Liver (tissue), 9 donors: Measurements from ENCODE around the gene C1QL2. TPM values are rescaled to one million over a fixed set of nuclear protein-coding genes. Genes with fewer than 3 reads are reported as not detected.
A peak's percentile ranks its signal among the peaks of the same experiment; 100 is the strongest.

Source experiments
- DNase-seq: peaks from one replicate; pipeline ENCODE4 v3.0.0-alpha.2; 2017; ENCODE audit warnings: low spot score
- H3K27ac ChIP-seq, 2 donors: one replicate each; pipeline ENCODE4 v1.7.0; 2013; ENCODE audit warnings: inconsistent platforms in 2 of 2, low read length in 2 of 2, control low read depth in 1 of 2, low read depth in 1 of 2, mild to moderate bottlenecking in 1 of 2
- H3K27me3 ChIP-seq, 4 donors: one replicate each; pipeline versions ENCODE4 v1.6.1 to v1.7.0; 2013; ENCODE audit warnings: low read length in 3 of 4, inconsistent platforms in 1 of 4, mild to moderate bottlenecking in 1 of 4, moderate library complexity in 1 of 4; ENCODE audit not compliant: control insufficient read depth in 4 of 4, insufficient read depth in 4 of 4
- H3K36me3 ChIP-seq, 4 donors: one replicate each; pipeline versions ENCODE4 v1.6.1 to v1.7.0; 2013; ENCODE audit warnings: low read length in 3 of 4, mild to moderate bottlenecking in 3 of 4, low read depth in 1 of 4, moderate library complexity in 1 of 4; ENCODE audit not compliant: control insufficient read depth in 4 of 4, insufficient read depth in 3 of 4
- H3K4me1 ChIP-seq, 4 donors: one replicate each; pipeline versions ENCODE4 v1.6.1 to v1.7.0; 2013; ENCODE audit warnings: low read length in 3 of 4, mild to moderate bottlenecking in 3 of 4, moderate library complexity in 1 of 4; ENCODE audit not compliant: control insufficient read depth in 4 of 4, insufficient read depth in 4 of 4
- H3K4me3 ChIP-seq, 3 donors: one replicate each; pipeline versions ENCODE4 v1.6.1 to v1.7.0; 2013; ENCODE audit warnings: low read length in 3 of 3, control low read depth in 1 of 3, low read depth in 1 of 3, mild to moderate bottlenecking in 1 of 3
- H3K9ac ChIP-seq, 2 donors: one replicate each; pipeline ENCODE4 v1.7.0; 2013; ENCODE audit warnings: low read length in 2 of 2, mild to moderate bottlenecking in 2 of 2, moderate library complexity in 2 of 2, control low read depth in 1 of 2, low read depth in 1 of 2
- H3K9me3 ChIP-seq, 4 donors: one replicate each; pipeline versions ENCODE4 v1.6.1 to v1.7.0; 2013; ENCODE audit warnings: low read length in 3 of 4; ENCODE audit not compliant: control insufficient read depth in 4 of 4
- ATF3 ChIP-seq: IDR thresholded peaks from 2 replicates; pipeline ENCODE4 v1.6.1; 2016; ENCODE audit warnings: antibody characterized with exemption
- CTCF ChIP-seq: fragments of 150-350 bp; IDR thresholded peaks from 2 replicates; pipeline ENCODE4 v1.5.1; 2017; ENCODE audit warnings: improper control_type of control experiment, low read depth, low read length; ENCODE audit not compliant: missing input control
- EGR1 ChIP-seq, 2 donors: IDR thresholded peaks; 2 replicates each; pipeline ENCODE4 v1.6.1; 2016 to 2018; ENCODE audit warnings: antibody characterized with exemption in 2 of 2, low read depth in 2 of 2
- FOXA1 ChIP-seq: IDR thresholded peaks from 2 replicates; pipeline ENCODE4 v1.6.1; 2016; ENCODE audit warnings: antibody characterized with exemption
- FOXA2 ChIP-seq: IDR thresholded peaks from 2 replicates; pipeline ENCODE4 v1.6.1; 2016; ENCODE audit warnings: antibody characterized with exemption
- GABPA ChIP-seq, 2 donors: IDR thresholded peaks in 1 of 2; conservative IDR thresholded peaks in 1 of 2; 2 replicates each; pipeline ENCODE4 v1.6.1; 2016; ENCODE audit warnings: antibody characterized with exemption in 2 of 2, mild to moderate bottlenecking in 1 of 2, moderate library complexity in 1 of 2
- HNF4A ChIP-seq, 2 donors: conservative IDR thresholded peaks; 2 replicates each; pipeline ENCODE4 v1.6.1; 2016; ENCODE audit warnings: antibody characterized with exemption in 2 of 2, mild to moderate bottlenecking in 2 of 2
- HNF4G ChIP-seq: IDR thresholded peaks from 2 replicates; pipeline ENCODE4 v1.6.1; 2016; ENCODE audit warnings: antibody characterized with exemption
- JUND ChIP-seq, 2 donors: IDR thresholded peaks; 2 replicates each; pipeline ENCODE4 v1.6.1; 2016; ENCODE audit warnings: antibody characterized with exemption in 2 of 2
- MAX ChIP-seq: IDR thresholded peaks from 2 replicates; pipeline ENCODE4 v1.6.1; 2016; ENCODE audit warnings: antibody characterized with exemption
- NR2F2 ChIP-seq: IDR thresholded peaks from 2 replicates; pipeline ENCODE4 v1.6.1; 2016; ENCODE audit warnings: antibody characterized with exemption
- RAD21 ChIP-seq, 2 donors: IDR thresholded peaks; 2 replicates each; pipeline ENCODE4 v1.6.1; 2016; ENCODE audit warnings: antibody characterized with exemption in 2 of 2, mild to moderate bottlenecking in 2 of 2
- REST ChIP-seq: IDR thresholded peaks from 2 replicates; pipeline ENCODE4 v1.6.1; 2016; ENCODE audit warnings: antibody characterized with exemption, mild to moderate bottlenecking
- RXRA ChIP-seq, 2 donors: IDR thresholded peaks; 2 replicates each; pipeline ENCODE4 v1.6.1; 2017 to 2018; ENCODE audit warnings: antibody characterized with exemption in 2 of 2, mild to moderate bottlenecking in 1 of 2
- SP1 ChIP-seq: IDR thresholded peaks from 2 replicates; pipeline ENCODE4 v1.6.1; 2018; ENCODE audit warnings: antibody characterized with exemption, mild to moderate bottlenecking
- TAF1 ChIP-seq: conservative IDR thresholded peaks from 2 replicates; pipeline ENCODE4 v1.6.1; 2016; ENCODE audit warnings: antibody characterized with exemption, mild to moderate bottlenecking
- YY1 ChIP-seq: IDR thresholded peaks from 2 replicates; pipeline ENCODE4 v1.6.1; 2016; ENCODE audit warnings: antibody characterized with exemption, mild to moderate bottlenecking
- ZBTB33 ChIP-seq: IDR thresholded peaks from 2 replicates; pipeline ENCODE4 v1.6.1; 2016; ENCODE audit warnings: antibody characterized with exemption
- WGBS: extraction: QIAGEN DNeasy Blood & Tissue Kit; methylation state at CpG from one replicate; pipeline ENCODE4 v1.1.7; 2013; 5-methylcytosine and 5-hydroxymethylcytosine counted together
- polyA plus RNA-seq, 2 donors: library from polyadenylated mRNA; stranded (reverse) in 1 of 2; unstranded in 1 of 2; fragments of 200-250 nt in 1 of 2; fragments of >200 nt in 1 of 2; fragmentation: Nextera tagmentation in 1 of 2; extraction: Ambion mirVana in 1 of 2; gene quantifications; one replicate each; pipeline versions ENCODE4 v1.2.1 to v1.2.3, GENCODE V29; 2013 to 2015
- total RNA-seq, 2 donors: library from RNA; depleted of rRNA; stranded (reverse); fragments of >200 nt; gene quantifications; one replicate each; pipeline ENCODE4 v1.2.3, GENCODE V29; 2014
- donor health status: healthy.
- donor health status: healthy.
- donor health status: healthy.
- donor health status: healthy.
- donor health status: healthy.

Gene C1QL2
- total and polyA plus RNA-seq, 4 donors = not detected

- H3K27me3 ChIP-seq = no peaks in the 10 kb centered on the region
- peak overlapping the region; percentile 18 to 61 for H3K27ac ChIP-seq
- no peak overlapping the region for H3K4me3 ChIP-seq
- no peak overlapping the region for H3K9ac ChIP-seq
- peaks cover 2 to 37% (median 25%) of the 10 kb centered on the region in 4 donors for H3K4me1 ChIP-seq
- no peak for TF ChIP-seq CTCF
- TF ChIP-seq GABPA (IDR thresholded peaks at IDR 0.05 in 1 of 2, conservative IDR thresholded peaks at IDR 0.05 in 1 of 2) = no peak
- peak; percentile 93 to 98 for TF ChIP-seq RXRA (IDR thresholded peaks at IDR 0.05)
- peak; percentile 82 for TF ChIP-seq HNF4G
- TF ChIP-seq JUND (IDR thresholded peaks at IDR 0.05) = peak in 1 of 2 donors; percentile 80
- peak; percentile 53 to 61 for TF ChIP-seq RAD21 (IDR thresholded peaks at IDR 0.05)
- peak; percentile 92 to 97 for TF ChIP-seq HNF4A (conservative IDR thresholded peaks at IDR 0.05)
- peak; percentile 41 for TF ChIP-seq FOXA2
- peak; percentile 23 for TF ChIP-seq FOXA1
- peak; percentile 92 for TF ChIP-seq SP1
- TF ChIP-seq TAF1 = no peak
- TF ChIP-seq NR2F2 = no peak
- TF ChIP-seq ZBTB33 = peak; percentile 85
- TF ChIP-seq MAX = peak; percentile 97
- TF ChIP-seq ATF3 = no peak
- peak in 1 of 2 donors; percentile 79 for TF ChIP-seq EGR1 (IDR thresholded peaks at IDR 0.05; ENCODE audit: low read depth in 2 of 2)
- TF ChIP-seq YY1 = peak; percentile 84
- TF ChIP-seq REST = peak; percentile 75
- DNase-seq = no peak
- H3K9me3 ChIP-seq = no peaks in the 10 kb centered on the region
- WGBS = 40% methylated on average over 5 of the region's 5 CpGs
- H3K36me3 ChIP-seq = no peaks in the 10 kb centered on the region
Observed at GRCh38 chr2:119195001-119195400, 36.5 kb upstream of the C1QL2 start.
